HEK293T (cell line): ENCODE data around the gene FKRP.
A peak's percentile ranks its signal among the peaks of the same experiment; 100 is the strongest.

Experiments used
- CTCF ChIA-PET: fragments of 350-600 bp; formaldehyde crosslinking; extraction: SDS; loops from one replicate; lab custom pipeline; 2021; ENCODE audit warnings: antibody characterized with exemption, inconsistent platforms; lab: Yijun Ruan, JAX
- POLR2A ChIA-PET: fragments of 350-600 bp; formaldehyde crosslinking; extraction: SDS; loops from one replicate; lab custom pipeline; 2020; ENCODE audit warnings: antibody characterized with exemption, inconsistent platforms; lab: Yijun Ruan, JAX
- DNase-seq: peaks from one replicate; pipeline ENCODE4 v3.0.0; 2012; ENCODE audit warnings: mixed read lengths; ENCODE audit errors: extremely low spot score
- ARNT ChIP-seq: fragments of 450-650 bp; IDR thresholded peaks from 2 replicates; pipeline ENCODE4 v1.6.1; 2017; ENCODE audit warnings: mild to moderate bottlenecking
- BHLHE40 ChIP-seq: fragments of 450-650 bp; IDR thresholded peaks from 2 replicates; pipeline ENCODE4 v1.6.1; 2016; ENCODE audit warnings: mild to moderate bottlenecking, moderate library complexity, borderline replicate concordance
- CTBP1 ChIP-seq: fragments of 450-650 bp; IDR thresholded peaks from 2 replicates; pipeline ENCODE4 v1.6.1; 2016; ENCODE audit warnings: borderline replicate concordance
- ELF4 ChIP-seq: fragments of 450-650 bp; IDR thresholded peaks from 2 replicates; pipeline ENCODE4 v1.6.1; 2017; ENCODE audit warnings: antibody characterized with exemption
- FOXK2 ChIP-seq: fragments of 450-650 bp; IDR thresholded peaks from 2 replicates; pipeline ENCODE4 v1.6.1; 2016; ENCODE audit warnings: mild to moderate bottlenecking
- FOXM1 ChIP-seq: fragments of 450-650 bp; IDR thresholded peaks from 2 replicates; pipeline ENCODE4 v1.6.1; 2017; ENCODE audit warnings: mild to moderate bottlenecking, borderline replicate concordance
- HDGF ChIP-seq: fragments of 450-650 bp; IDR thresholded peaks from 2 replicates; pipeline ENCODE4 v1.6.1; 2017; ENCODE audit warnings: antibody characterized with exemption, borderline replicate concordance
- L3MBTL2 ChIP-seq: fragments of 450-650 bp; conservative IDR thresholded peaks from 2 replicates; pipeline ENCODE4 v1.6.1; 2016; ENCODE audit warnings: mild to moderate bottlenecking
- LEF1 ChIP-seq: fragments of 450-650 bp; IDR thresholded peaks from 2 replicates; pipeline ENCODE4 v1.6.1; 2017; ENCODE audit warnings: mild to moderate bottlenecking, borderline replicate concordance
- NFRKB ChIP-seq: fragments of 450-650 bp; IDR thresholded peaks from 2 replicates; pipeline ENCODE4 v1.6.1; 2016; ENCODE audit warnings: mild to moderate bottlenecking, moderate library complexity
- SP1 ChIP-seq: fragments of 450-650 bp; IDR thresholded peaks from 2 replicates; pipeline ENCODE4 v1.6.1; 2017
- SUZ12 ChIP-seq: fragments of 450-650 bp; IDR thresholded peaks from 2 replicates; pipeline ENCODE4 v1.6.1; 2016; ENCODE audit warnings: mild to moderate bottlenecking
- TARDBP ChIP-seq: fragments of 450-650 bp; IDR thresholded peaks from 2 replicates; pipeline ENCODE4 v1.6.1; 2016
- ZNF384 ChIP-seq: fragments of 450-650 bp; IDR thresholded peaks from 2 replicates; pipeline ENCODE4 v1.6.1; 2016
- TF ChIP-seq, protein P1 (sequence below): fragments of 450-650 bp; IDR thresholded peaks from 2 replicates; pipeline ENCODE4 v1.6.1; 2016

The FKRP gene

DNA sequence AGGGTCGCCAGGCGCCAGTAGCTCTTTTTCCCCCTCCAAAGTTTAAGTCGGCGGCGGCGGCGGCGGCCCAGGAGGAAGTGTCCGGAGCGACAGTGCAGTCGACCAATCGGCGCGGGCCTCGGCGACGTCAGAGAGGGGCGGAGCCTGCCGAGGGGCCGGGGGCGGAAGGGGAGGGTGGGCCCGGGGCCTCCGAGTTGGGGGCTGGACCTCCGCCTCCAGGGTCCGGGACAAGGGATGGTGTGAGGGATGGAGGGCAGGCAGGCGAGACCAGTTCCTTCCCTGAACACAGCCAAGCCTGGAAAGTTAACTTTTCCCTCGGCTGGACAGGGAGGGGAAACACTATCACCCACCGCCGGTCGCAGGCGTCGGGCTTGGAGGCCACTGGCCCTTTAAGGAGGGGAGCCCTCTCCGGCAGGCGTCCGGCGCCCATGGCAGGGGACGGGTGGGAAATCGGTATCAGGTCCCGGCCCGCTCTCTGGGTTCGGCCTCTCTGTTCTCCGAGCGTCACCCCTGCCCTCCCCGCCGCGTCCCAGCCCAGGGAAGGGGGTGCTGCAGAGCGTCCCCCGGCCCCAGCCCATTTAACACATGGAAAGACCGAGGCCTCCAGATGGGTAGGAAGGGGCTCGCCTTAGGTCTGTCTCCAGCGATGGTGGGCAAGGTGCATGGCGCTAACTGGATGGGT, 28.7 kb upstream of the FKRP start, which contains the start of gene PRKD2:
TSS of gene PRKD2 (minus strand) at position 81 of the 682 bp plus-strand sequence. CDS start 744 bp downstream, outside the sequence.
- CTCF ChIA-PET, result interaction anchor here (0.5 kb wide), 1 partner anchor 95 kb away, joined by 3 read pairs; no protein-coding TSS in a partner anchor
- TF ChIP-seq, protein P1, sequence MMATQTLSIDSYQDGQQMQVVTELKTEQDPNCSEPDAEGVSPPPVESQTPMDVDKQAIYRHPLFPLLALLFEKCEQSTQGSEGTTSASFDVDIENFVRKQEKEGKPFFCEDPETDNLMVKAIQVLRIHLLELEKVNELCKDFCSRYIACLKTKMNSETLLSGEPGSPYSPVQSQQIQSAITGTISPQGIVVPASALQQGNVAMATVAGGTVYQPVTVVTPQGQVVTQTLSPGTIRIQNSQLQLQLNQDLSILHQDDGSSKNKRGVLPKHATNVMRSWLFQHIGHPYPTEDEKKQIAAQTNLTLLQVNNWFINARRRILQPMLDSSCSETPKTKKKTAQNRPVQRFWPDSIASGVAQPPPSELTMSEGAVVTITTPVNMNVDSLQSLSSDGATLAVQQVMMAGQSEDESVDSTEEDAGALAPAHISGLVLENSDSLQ, result peak; percentile 98
- TF ChIP-seq TARDBP, result no peak
- DNase-seq, result peak; percentile 95
- POLR2A ChIA-PET, result no interaction called here

DNA sequence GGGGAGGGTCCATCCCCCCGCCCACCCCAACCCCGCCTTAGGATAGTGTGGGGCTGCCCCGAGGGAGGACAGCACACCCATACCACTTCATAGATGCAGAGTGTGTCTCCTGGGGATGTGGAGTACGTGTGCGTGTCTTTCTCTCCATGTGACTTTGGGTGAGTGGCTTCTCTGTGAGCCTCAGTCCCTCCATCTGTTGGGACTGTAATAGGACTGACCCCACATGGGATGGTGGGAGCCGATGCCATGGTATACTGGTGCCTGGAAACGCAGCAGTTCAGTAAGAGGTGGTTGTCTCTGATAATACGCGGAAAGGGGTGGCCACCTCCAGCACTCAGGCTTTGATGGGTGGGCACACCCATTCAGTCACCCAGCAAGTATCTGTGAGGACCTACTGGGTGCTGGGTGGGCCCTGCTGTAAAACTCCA, 28.1 kb upstream of the FKRP start:
- POLR2A ChIA-PET, result no interaction called here
- DNase-seq, result no peak
- CTCF ChIA-PET, result no interaction called here
- TF ChIP-seq SP1, result no peak
- no peak for TF ChIP-seq L3MBTL2
- TF ChIP-seq ARNT, result no peak
- TF ChIP-seq LEF1, result no peak

DNA sequence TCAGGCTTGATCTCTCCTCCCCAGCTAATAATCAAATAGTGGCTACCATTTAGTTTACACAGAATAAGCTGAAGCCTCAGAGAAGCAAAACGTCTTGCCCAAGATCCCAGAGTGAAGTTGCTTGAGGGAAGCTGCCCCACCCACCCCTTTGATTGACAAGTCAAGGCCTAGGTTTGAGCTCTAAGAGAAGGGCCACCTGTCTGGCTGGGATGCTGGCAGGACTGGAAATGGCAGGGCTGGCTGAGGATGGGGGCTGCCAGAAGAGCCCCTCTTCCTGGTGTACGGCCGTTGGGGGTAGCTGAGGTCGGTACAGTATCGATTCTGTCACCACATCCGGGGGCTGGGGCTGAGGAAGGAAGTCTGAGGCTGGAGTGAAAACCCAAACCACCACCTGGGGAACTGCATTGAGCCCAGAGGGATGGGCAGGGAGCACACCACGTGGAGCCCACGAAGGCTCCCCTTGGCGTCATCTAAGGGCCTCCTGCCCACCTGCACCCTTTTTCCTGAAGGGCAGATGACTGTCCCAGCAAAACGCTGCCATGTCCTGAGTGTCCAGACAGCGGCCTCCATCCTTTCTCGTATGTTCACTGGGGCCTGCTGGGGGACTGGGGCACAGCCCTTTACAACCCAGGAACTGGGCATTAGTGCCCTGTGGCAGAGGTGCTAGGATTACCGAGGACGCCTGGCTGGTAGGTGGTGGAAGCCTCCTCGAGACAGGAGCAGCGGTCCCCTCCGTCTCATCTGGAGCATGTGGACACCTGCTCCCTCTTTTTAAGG, 27.5 kb upstream of the FKRP start:
- POLR2A ChIA-PET, result no interaction called here
- no peak for DNase-seq
- CTCF ChIA-PET, result no interaction called here
- TF ChIP-seq ARNT, result no peak
- TF ChIP-seq, protein P1, result peak; percentile 81

DNA sequence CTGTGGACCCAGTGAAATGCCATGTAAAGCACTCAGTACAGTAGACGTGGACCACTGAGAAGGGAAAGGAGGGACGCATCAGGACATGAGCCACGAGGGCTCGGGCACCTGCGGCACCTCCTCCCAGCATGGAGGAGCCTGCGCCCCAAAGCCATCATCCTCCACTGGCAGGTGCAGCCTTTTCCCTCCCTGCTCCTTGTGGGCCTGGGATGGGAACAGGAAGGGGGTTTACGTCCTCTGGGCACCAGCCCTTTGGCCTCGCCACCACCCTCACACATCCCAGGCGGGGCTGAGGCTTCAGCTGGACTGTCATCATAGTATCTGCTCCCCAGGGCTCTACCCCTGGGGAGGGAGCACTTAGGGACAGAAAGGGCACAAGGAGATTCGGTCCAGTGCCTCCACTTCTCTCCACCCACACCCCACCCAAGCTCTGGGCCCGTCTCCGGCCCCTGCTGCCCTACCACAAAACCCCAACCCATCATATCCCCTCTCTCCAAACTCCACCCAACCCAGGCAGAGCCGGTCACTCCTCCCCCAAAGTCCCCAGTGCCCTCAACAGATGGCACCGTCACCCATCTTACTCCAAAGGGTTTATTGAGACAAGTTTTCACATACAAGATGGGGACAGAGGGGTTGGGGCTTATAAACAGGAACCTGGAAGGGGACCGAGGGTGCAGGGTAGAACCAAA, 26.8 kb upstream of the FKRP start:
- no peak for TF ChIP-seq HDGF
- no peak for TF ChIP-seq SUZ12
- no peak for TF ChIP-seq LEF1
- TF ChIP-seq CTBP1, result no peak
- TF ChIP-seq SP1, result no peak
- no peak for TF ChIP-seq FOXK2
- no peak for TF ChIP-seq FOXM1
- TF ChIP-seq ARNT, result no peak
- ChIA-PET POLR2A (interaction anchor here (0.9 kb wide), 1 partner anchor 329 kb away, joined by 3 read pairs; no protein-coding TSS in a partner anchor), CTCF (interaction anchor here (1.4 kb wide), 1 partner anchor 10 kb away, joined by 5 read pairs; no protein-coding TSS in a partner anchor)
- DNase-seq, result no peak

GRCh38 chr19:46719629-46720502, 26.0 kb upstream of the FKRP start:
- no peak for DNase-seq
- CTCF ChIA-PET, result interaction anchor here (1.4 kb wide), 1 partner anchor 10 kb away, joined by 5 read pairs; no protein-coding TSS in a partner anchor
- TF ChIP-seq SUZ12 (no peak), TARDBP (no peak), NFRKB (no peak), SP1 (no peak), ARNT (no peak), L3MBTL2 (no peak), LEF1 (no peak), ELF4 (no peak)
- TF ChIP-seq, protein P1, result no peak
- POLR2A ChIA-PET, result interaction anchor here (0.9 kb wide), 1 partner anchor 328 kb away, joined by 3 read pairs; no protein-coding TSS in a partner anchor

DNA sequence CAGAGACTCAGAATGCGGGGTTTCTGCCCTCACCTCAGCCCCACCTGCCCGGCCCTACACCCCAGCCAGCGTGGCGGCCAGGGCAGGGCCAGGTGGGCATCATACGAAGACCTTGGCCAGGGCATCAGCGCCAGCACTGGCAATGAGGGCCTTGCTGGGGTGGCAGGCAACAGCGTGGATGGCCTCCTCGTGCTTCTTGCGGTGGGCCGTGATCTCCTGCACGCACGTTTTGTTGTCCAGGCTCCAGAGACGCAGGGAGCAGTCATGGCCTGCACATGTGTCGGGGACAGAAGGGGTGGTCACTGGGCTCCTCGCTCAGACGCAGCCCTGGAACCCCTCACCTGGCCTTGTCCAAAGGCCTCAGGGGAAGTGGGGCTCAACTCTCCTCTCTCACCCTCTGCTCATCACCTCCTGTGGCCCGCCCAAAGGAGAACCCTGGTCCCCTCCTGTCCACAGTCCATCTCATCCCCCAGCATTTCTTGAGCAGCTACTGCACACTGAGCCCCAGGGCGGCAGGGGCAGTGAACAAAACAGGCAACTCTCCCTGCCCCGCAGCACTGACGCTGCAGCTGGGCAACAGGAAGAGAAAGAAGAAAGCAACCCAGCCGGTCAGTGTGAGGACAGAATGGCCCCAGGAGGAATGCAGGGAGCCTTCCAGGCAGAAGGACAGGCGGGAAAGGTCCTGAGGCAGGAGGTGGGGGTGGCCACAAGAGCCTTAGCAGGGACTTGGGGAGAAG, 25.2 kb upstream of the FKRP start:
- TF ChIP-seq L3MBTL2 (no peak), SP1 (no peak), TARDBP (no peak), HDGF (no peak), FOXM1 (no peak), ZNF384 (no peak), FOXK2 (no peak), SUZ12 (no peak), CTBP1 (no peak), NFRKB (no peak), BHLHE40 (no peak), ARNT (no peak)
- POLR2A ChIA-PET, result no interaction called here
- CTCF ChIA-PET, result interaction anchor here (1.4 kb wide), 1 partner anchor 9 kb away, joined by 5 read pairs; no protein-coding TSS in a partner anchor
- DNase-seq, result no peak
